NOMO-1 (cell line): ENCODE results near the gene KCNA5.

Source experiments
- DNase-seq, 2 experiments: peaks; one replicate each; lab custom pipeline; 2025; ENCODE audit not compliant: unreplicated experiment in 2 of 2; lab: John Stamatoyannopoulos, UW

The KCNA5 gene

DNA sequence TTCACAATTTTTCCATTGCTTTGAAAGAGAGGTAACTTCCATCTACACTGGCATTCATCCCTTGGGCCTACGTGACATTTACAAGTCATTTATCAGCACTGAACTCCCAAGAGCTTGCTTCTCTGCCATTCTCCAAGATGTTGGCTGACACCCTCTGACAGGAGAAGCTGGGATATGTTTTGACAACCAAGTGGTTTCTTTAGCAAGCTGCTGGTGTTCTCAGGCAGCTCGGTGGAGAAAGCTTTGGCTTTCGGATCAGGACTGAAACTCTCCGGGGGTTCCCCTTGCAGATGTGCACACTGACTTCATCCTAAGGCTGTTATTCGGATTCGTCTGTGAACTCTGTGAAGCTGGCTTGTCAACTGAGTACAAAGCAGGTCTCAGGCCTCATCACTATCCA lies 15.7 kb downstream of the KCNA5 start:
- DNase-seq = no peak

DNA sequence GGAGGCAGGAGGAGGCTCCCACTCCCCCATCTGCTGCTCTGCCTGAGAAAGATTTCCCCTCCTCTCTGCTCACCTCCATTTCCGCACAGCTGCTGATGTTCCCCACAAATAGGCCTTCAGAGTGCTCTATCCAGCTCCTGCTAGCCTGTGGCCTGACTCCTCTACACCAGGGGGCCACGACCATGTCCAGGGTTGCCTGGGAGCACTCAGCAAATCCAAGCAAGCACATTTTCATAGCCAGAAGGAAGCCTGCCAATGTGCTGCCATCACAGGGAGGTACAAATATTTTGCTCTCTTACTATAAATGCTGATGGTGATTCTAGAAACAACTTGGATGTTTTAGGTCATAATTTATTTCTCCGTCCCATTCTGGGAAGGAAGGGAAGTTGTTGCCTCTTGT lies 17.3 kb downstream of the KCNA5 start:
- no peak for DNase-seq

DNA sequence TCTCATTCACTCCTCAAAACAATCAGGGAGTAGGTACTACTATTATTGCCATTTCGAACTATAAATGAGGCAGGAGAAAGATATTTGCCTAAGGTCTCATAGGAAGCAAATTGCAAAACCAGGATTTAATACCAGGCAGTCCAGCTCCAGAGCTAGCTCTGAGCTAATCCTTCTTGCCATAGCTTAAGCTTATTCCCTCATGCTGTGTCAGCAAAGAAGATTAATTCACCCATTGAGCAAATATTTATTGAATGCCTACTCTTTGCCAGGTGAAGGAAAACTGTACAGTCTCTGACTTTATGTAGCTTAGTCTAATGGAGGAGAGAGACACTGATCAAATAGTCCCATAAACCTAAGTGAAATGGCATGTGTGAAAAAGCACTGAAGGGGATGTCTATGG lies 19.5 kb downstream of the KCNA5 start:
- no peak for DNase-seq

DNA sequence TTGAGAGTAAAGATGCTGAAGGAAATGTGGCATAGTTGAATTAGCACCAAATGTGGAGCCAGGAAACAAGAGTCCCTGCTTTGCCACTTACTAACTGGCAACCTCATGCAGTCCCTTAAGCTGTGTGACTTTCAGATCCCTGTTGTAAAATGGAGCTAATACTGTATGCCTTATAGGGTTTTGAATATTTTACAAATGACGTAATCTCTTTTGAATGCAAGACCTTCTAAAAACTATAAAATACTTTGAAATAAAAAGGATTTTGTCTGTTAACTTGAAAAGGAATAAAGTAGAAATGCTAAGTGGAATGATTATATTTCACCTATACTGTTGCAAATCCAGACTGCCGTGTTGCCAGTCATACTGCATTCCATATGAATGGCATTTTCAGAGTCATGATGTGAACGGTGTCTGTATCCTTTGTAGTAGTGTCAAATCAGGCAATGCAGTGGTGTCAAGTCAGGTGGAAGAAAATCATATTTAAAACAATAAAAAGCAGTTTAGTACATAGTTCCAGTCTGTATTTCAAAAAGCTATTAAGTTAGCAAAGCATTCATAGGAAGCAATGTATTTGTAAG lies 21.3 kb downstream of the KCNA5 start:
- no peak for DNase-seq

DNA sequence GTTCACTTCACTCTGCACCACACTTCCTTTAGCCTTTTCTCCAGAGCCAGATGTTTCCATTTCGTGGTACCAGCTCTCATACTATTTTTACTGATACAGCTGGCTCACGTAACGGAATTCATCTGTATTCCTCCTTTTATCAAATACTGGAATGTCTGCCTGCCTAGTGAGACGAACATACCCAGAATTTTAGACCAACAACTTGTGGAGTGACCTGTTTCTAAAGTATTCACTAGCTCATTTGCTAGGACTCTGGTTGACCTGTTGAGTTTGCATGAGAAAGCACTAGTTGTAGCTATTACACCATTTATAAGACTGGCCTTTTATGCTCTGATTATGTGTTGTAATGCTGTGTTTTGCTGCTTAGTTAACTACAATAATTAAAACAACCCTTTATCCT lies 22.6 kb downstream of the KCNA5 start:
- no peak for DNase-seq

DNA sequence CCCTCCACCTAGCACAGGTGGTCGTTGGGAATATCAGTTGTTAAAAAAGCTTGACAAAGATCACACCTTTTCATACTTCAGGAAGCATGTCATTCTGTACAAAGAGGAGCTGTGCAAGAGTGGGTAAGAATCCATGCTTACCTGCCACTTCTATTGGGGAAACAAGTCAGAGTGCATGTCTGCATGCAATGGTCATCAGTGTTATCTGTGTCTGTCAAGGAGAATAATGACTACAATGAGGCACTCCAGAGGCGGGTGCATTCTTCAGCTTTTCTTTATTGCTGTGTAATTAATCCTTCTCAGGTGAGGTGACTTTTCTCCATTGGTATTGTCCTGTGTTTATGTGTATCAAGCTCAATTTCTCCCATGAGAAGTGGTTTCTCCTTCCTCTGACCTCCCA lies 24.4 kb downstream of the KCNA5 start:
- DNase-seq = no peak

DNA sequence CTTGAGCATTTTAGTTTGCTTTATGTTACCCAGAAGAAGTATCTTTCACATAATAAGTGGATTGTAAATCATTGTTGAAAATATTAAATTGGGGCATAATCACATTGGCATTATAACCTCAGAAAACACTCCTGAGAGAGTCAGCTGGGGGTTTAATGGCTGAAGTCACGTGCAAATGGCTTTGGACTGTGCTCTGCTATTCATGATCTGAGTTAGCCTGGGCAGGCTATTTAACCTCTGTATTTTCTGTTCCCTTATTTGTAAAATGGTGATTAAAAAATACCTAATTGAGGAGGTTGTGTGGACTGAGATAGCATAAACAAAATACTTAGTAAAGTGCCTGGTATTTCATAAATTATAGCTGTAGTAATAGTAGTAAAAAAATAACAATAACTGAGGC lies 24.9 kb downstream of the KCNA5 start:
- no peak for DNase-seq

DNA sequence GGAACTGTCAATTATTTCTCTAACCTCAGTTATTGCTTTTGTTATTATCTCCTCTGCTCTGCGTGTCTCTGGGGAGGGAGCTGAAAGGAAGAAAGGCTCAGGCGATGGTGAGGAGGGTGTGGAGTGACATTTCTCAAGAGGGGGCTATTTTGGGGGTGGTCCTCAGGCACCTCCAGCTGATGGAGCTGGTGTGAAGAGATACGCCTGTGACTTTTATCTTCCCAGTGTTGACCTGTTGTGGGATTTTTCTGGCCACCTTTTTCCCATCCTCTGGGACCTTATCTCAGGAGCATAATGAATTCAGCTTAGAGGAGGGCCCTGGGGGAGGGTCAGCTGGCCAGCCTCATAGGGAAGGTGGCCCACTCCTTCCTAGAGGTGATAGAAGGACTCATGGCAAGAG lies 26.4 kb downstream of the KCNA5 start:
- DNase-seq = no peak

DNA sequence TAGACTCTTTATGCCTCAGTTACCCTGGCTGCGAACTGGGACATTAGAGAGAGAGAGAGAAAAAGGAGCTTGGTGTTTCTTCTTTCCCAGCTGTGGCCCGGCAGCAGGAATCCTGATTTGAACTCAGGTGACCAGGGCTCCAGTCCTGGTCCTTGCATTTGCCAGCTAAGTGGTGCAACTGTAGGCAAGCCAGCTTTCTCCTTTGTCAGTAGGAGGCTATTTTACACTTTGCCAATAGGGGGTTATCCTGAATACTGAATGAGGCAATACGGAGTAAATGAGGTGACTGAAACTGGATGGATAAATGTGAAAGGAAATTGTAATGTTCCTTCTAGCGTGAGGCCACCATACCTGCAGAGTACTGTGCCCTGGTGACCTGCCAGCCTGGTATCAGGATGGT lies 27.8 kb downstream of the KCNA5 start:
- no peak for DNase-seq

DNA sequence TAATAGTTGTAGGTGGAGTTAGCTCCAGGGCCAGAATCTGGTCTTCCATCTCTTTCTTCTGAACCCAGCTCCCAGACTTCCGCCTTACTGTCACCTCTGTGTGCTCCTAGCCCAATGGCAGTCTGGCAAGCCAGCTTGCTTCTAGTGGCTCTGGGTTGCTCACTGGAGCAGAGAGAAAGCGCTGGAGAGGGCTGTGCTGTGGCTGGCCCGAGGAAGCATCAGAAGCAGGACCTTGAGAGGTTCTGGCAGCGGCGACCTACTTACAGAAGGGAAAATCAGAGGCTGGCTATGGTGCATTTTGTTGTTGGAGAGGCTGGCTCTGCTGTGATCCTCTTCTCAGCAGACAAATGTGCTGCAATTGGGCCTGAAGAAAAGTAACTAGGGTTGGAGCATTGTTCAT lies 28.6 kb downstream of the KCNA5 start:
- DNase-seq = no peak

DNA sequence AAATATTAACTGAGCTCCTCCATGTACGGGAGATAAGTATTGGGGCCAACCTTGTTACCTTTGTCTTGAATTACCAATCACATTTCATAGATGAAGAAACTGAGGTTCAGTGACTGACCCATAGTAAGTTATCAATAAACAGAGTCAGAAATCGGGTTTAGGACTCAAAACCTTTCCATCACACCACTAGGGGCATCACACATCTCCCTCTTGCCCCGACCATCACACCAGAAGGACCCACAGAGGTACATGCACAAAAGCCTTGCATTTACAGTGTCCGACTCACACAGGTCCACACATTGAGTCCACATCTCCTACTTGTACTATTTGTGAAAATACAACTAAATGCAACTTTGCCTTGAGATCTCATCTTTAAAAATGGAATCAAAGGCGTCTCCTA lies 29.4 kb downstream of the KCNA5 start:
- DNase-seq = no peak

DNA sequence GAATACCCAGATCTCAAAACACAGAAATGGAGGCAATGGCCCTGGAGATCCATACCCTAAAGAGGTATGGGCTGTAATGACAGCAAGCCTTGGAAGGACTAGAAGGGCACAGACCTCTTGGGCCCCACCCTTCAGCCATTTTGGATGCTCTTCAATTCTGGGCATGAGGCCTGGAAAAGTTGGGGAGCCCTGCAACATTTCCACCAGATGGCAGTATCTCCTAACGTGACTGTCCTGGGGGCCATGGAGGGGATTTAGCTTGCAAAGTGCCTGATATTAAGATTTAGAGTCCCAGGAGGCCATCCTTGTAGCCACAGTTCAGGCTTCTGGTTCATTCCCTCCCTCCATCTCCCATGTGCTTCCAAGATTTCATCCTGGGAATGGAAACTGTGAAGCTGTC lies 30.2 kb downstream of the KCNA5 start:
- DNase-seq = no peak

DNA sequence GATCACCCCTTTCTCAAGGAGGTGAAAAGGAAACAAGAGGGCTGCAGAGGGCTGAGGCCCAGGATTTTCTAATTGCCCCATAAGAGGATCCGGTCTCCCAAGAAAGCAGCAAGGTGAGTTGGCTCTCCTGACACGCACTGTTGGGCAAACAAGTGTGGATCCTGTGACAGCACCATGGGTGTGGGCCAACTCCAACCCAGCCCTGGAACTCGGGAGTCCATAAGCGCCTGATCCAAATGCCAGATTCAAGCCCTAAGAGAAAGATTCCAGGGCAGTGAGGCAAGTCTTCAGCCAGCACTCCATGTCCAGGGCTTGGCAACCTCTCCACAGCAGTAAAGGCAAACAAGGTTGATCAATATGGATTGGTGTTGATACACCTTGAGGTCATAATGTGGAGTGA lies 33.1 kb downstream of the KCNA5 start:
- DNase-seq = no peak

DNA sequence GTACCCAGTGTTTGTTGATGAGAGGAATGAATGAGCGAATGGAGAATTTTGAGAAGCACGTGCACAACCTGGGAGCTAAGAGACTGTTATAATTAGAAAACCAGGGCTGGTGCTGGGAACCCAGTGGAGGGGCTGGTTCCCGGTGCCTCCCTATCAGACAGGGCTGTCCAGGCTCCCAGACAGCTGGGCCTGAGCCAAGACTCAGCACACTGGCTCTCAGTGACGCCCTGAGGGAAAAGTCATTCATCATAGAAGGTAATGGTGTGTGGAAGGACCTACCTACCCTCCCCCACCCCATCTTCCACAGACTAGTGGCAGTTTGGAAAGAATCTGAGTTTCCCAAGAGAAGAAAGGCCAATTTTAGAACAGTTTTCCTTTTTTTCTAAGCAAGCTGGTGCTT lies 34.7 kb downstream of the KCNA5 start:
- DNase-seq = no peak

DNA sequence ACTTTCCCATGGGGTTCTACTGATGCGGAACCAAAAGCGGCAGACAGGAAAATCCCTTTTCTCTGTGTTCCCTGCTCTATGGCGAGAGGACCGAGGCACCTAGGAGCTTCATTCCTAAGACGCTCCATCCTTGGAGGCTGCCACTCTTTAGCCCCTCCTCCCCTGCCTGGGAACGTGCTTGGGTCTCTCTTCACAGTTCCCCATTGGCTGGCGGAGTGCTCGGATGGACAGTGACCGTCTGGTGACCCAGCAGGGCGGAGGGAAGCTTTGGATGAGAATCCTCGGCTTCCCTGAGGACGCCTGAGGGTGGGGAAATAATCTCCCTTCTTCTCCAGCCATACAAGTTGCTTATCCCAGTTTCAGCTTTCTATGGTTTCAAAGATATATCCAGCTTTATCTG lies 37.3 kb downstream of the KCNA5 start:
- no peak for DNase-seq

DNA sequence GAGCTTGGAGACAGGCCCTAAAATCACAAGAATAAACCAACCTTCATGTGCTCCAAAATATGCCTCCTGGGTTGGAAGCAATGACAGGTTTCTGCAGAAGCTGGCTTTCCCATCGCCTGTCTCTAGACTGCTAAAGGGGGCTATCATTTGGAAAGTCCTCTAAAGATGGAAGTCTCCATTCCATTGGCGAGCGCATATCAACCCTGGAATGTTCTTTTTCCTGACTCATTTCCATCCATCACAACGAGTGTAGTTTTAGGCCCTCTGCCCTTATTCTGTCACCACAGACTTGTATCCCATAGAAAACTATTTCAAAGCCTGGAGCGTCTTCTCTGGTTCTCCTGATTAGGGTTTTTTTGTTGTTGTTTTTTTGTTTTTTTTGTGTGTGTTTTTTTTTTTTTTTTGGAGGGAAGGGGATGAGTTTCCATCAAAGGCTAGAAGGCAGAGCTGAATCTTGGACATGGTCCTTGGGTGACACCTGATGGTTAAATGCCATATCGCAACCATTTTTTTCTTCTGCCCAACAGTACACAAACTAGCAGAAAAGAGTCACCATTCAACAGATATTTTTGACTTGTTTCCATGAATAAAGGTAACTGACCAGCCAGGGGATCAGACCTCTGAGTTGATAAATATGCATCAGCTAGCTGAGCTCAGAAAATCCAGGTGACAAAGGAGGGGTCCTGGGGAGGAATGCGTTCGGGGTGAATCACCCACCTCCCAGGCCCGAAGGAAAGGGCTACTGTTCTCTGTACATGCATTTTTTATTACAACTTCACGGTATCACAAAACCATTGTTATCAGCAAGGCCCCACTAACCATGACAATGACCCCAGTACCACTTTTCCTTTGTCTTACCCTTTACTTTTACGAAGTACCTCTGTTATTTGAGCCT lies 40.5 kb downstream of the KCNA5 start:
- DNase-seq = peak; percentile 9 to 19

DNA sequence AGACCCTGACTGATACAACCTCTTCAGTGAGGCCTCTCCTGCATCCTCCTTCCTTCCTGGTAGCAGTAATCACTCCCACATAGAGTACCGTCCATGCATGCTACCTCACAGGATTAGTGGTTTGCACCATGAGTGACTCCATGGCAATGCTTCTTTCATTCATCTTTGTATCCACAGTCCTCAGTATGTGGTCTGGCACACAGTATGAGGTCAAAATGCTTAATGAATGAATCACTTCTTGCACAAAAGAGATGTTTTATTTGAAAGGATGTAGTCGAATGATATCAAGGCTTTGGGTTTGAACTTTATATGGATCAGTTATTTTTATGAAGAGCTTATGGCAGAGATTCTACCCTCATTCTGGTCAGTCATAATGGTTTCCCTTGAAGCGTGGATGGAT lies 42.2 kb downstream of the KCNA5 start:
- DNase-seq = no peak

DNA sequence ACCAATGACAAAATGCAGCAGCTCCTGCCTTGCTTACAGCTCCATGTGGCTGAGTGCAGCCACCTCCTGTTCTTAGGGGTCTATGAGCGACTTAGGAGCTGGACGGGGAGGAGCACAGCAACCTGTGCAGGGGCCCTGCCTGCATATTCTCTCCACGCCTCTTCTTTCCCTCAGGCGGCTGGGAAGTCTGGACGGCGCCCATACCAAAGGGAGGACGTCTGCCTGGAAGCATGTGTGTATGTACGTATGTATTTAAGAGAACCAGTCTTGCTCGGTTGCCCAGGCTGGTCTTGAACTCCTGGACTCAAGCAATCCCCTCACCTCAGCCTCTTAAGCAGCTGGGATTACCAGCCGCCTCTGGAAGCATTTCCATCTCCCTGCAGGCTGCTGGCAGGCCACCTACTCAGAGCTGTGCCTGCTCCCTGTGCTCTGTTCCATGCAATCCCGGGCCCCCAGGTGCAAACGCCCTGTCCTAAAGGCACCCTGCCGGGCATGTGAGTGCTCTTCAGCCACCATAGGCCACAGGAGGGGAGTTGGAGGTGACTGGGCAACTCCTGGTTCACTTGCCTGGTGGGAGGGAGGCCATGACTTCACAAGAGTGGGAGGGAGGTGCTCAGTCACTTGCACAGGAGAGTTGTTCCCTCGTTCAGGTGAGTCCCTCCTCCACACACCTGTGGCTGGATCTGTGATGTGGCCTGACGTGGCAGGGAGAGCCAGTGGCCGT lies 44.3 kb downstream of the KCNA5 start:
- DNase-seq = no peak

DNA sequence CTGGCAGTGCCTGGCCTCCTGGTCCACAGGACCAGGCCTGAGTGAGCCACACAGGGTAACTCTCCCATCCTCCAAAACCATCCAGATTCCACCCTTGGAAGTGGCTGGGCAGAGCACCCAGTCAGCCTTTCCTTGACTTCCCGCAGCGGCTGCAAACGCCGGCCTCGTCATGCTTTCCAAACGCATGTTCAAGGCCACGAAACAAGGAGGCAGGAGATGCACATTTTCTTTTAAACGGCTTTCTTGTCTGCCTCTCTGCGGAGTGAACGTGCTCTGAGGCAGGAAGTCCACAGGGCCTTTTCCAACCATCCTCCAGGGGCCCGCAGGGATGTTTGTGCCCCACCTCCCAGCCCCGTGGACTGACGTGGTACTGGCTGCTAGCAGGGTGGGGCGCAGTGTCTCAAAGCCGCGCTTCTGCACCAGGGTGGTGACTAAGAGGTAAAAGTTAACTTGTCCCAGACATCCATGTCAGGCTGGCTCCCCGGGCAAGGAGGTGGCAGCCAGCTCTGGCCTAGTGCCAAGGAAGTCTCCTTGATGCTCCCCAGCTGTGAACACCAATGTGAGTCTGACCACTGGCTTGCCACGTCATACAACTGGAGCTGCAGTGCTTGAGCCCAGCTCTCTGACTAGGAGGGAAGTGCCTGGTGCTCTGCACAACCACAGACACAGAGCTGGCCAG lies 45.0 kb downstream of the KCNA5 start:
- DNase-seq = no peak

DNA sequence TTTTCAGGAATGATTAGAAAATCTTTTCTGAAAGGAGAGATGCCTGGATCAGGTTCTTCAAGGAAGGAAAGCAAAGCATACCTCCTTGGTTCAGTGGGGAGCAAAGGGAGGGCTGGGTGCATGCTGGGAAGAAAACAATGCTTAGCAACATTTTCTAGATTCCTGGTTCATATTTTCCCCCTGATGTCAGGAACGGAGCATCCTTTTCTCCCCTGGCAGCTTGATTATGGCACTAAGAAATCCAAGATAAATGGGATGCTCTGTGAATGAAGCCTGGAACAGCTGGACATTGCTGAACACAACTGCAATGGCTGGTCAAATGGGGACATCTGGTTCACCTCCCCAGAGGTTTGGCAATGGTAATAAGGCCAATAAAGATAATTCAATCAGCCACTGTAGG lies 50.9 kb downstream of the KCNA5 start:
- no peak for DNase-seq

DNA sequence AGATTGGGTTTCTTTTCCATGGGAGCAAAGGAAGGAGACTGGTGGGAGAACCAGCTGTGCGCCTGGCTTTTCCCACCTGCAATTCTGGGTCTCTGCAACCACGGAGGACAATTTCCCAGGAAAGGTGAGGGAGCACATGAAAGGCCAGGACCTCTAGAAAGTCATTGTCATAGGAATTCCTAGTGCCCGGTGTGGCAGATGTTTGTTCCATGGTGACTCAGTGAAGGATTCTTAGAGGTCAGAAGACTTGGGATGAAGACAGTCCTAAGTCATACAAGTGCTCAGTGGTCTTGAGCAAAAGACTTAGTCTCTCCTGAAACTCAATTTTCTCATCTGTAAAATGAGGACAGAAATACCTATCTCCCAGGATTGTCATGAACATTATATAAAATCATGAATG lies 51.3 kb downstream of the KCNA5 start:
- no peak for DNase-seq
